HG02759 (cell line): ENCODE data around the gene PRICKLE1.

Source experiments
- ATAC-seq: cut with Tn5 transposase; IDR thresholded peaks from one replicate; pipeline ENCODE4 v1.9.1; 2021; ENCODE audit warnings: mild to moderate bottlenecking, moderate library complexity; ENCODE audit not compliant: unreplicated experiment

PRICKLE1 gene

DNA sequence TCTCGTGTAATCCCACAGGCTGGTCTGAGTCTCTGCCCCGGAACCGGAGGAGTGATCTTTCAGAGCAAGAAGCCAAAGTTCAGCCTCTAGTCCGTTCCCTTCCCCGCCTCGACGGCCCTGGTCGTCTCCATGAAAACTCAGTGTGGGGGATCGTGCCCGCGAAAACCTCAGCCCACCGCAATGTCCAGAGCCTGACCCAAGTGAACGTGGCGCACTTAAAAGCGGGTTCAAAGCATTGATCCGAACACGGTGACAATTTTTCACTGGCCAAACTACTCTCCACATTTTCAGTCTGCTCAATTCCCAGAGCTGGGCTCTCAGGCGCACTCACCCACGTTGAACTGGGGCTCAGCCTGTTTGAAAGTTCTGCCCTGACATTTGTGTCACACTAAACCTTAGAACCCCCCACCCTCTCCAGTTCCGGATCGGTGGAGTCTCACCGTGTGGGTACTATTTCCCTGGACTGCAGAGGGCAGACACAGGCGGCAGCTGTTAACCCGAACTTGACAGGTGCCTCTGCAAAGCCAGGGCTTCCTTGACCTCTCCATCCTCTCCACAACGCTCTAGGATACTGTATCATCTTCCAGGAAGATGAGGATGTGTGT lies 886 bp upstream of the PRICKLE1 start:
- ATAC-seq, result peak; percentile 24

DNA sequence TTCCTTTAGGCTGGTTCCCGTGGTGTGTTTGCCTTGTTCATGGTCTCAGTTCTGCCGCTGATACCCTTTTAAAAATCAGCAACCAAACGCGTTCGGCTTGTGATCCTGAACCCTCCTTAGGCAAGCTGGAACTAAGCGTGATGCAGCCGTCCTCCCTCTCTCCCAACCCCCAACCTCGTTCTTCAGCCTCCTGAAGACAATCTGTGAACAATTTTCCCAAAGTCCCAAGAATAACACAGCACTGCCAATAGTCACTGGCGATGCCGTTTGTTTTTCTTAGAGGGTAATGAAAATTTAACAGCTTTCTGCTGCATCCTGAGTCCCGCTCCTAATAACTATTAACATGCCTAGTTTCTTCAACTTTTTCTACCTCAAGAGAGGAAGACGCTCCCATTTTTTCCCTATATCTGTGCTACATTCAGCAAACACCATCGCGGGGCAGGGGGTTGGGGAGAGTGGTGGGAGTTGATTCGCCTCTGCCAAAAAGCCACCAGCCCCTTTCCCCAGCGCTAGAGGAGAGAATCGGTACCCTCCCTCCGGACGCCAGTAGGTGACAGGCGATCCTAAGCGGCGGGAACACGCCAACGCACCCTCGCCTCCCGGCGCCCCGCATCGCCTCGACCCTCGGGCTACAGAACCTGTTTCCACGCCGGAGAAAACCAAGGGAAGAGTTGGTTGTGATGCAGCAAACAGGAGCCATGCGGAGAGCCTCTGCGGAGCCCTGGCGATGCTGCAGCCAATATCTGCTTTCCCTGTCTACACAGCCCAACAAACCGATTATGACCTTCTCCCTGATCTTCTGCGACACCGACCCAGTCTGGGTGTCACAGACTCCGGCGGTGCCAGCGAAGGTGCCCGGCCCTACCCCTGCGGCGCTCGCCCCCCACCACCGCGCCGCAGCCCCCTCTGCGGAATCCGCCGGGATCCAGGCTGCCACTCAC lies 752 bp downstream of the PRICKLE1 start:
- peak; percentile 37 for ATAC-seq

DNA sequence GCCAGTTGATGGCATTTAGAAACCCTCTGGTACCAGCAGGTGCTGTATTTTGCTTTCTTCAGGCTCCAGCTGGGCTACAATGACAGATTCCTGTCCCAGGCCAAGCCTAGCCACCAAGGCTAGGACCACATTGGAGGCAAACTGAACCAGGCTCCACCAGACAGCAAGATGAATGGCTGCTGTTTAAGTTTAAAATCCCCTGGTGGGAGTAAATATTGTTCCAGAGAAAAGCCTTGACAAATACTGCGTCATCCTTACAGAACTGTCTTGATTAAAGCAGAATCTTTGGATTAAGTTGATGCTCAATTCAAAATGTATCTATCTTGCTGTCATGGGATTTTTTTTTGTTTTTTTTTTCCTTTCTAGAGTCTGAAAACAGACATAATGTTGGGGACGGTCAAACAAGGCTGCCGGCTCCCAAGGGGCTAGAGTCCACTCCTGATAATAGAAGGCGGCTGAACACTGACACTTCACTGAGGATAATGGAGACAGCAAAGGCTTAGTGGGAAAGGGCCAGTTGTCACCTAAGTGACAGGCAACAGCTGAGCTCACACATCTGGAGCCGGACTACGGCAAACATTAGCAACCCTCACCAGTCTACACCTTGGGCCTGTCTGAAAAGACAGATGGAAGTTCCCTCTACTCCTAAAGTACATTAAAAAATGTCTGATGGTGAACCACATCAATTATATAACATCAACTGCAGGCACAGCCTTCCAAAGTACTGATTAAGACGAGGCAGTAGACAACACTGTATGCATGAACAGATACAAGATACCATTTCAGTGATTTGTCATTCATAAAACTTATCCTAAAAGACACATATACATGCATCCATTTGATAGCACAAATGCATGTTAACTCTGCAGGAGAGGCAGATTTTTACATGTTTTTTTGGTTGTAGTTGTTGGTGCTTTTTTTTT lies 1.7 kb downstream of the PRICKLE1 start:
- ATAC-seq, result no peak

DNA sequence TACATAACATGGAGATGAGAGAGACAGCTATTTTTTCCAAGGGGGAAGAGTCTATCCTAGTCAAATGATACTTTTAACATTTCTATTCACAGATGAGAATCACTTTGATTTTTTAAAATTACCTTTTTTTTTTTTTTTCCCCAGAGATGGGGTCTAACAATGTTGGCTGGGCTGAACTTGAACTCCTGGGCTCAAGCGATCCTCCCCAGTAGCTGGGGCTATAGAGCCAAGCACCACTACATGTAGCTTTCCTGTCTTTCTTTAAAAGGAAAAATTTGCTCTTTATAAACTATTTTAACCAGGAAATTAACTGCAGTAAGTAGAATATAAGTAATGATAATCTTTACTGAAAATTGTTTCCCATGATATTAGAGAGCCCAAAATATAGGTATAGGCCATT lies 3.3 kb downstream of the PRICKLE1 start:
- no peak for ATAC-seq

DNA sequence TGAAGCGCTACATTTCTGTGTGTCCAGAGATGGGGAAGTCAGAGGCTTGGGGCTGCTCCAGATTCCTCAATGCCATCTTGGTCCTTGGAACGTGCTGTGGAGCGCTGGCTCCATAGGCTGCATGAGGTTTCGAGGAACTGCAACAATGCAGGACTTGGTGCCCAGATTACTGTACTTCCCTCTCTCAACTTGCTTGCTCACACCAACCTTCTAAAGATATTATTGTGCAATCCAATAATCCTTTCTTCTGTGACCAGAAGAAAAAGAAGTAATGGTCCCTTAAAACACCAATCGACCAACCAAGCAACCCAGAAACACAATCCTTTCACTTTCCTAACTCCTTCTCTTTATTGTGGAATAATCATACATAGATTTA lies 3.7 kb downstream of the PRICKLE1 start:
- ATAC-seq, result no peak

DNA sequence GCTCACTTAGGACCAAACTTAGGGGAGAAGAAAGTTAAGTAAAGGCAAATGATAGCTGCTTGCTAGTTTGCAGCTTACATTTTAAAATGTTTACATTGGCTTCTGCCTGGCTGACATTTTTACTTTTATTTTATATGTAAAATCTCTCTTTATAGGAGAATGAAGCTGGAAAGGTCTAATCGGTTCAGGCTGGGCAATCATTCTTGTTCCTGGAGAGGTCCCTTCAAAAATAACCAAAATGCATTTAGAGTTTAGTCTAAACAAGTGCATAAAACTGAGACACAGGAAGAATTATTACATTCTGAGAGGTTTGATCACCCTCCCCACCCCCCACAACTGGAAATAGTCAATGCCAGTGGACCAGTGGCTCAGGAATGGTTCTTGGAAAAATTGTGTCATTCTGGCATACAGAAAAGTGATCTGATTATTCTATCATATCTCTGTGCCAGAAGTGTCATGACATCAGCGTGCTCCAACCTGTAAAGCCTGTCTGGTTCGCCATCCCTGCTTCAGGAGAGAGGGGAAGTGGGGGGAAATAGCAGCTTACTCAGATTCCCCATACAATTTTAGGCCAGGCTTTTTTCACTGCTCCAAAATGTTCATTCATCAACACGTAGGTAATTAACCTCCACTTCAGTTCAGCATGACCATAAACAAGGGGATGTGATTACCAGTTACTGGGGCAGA lies 4.2 kb downstream of the PRICKLE1 start:
- no peak for ATAC-seq

DNA sequence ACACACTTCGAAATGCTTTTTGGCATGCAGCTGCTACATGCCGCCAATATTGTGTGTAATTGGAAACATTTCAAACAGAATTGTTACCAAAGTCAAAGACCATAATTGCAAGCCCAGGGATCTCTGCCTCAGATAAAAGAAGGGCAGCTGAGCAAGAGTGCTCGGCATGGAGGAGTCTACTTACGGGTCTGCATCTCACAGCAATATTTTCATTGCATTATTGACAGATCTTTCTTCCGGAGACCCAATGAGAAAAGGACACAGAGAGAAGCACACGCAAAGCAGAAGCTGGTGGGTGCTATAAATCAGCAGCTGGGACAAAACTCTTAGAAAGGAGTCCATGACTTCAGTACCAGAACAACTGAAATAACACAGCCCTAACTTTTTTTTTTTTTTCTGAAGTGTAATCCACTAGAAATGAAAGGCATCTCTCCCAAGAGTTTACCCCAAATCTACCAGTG lies 4.9 kb downstream of the PRICKLE1 start:
- ATAC-seq, result no peak

DNA sequence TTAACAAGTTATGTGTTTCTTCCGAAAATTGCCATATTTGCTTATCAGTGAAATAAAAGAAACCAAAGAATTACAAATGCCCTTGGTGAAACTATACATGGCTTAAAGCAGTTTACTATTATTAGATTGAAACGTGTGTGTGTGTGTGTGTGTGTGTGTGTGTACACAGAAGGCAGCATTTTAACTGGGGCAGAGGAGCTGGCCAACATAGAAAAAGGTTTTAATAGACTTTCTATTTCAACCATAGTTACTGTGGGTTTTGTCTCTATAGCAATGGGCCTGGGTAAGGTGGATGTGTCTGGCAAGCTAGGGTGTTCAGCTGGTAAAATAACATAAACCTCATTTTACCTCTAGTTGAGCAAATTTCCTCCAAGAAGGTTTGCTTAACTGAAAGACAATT lies 6.5 kb downstream of the PRICKLE1 start:
- ATAC-seq, result no peak

DNA sequence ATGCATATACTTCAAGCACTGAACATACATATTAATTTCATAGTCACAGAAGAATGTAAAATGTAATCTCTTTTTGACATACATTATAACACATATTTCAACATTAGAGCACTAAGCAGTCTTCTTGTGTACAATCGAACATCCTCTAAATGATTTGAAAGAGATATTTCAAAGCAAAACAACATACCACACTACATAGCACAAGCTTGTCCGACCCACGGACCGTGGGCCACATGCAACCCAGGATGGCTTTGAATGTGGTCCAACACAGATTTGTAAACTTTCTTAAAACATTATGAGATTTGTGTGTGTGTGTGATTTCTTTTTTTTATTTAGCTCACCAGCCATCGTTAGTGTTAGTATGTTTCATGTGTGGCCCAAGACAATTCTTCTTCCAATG lies 7.0 kb downstream of the PRICKLE1 start:
- no peak for ATAC-seq

DNA sequence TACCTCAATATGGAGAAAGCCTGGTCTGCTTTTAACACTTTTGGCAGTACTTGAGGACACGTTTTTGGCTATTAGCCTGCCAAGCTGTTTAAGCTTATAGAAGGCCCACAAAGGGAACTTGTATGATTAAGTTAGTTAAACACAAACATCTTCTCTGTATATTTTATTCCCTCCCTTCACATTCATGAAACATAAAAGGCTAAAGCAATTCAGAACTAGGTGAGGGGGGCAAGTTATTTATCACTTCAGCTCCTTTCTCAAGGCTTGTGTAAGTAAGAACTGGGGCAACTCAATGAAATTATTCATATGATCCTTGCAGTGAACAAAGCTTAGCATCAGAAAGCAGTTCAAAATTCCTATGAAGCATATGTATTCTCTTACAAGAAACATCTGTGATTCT lies 7.5 kb downstream of the PRICKLE1 start:
- no peak for ATAC-seq

DNA sequence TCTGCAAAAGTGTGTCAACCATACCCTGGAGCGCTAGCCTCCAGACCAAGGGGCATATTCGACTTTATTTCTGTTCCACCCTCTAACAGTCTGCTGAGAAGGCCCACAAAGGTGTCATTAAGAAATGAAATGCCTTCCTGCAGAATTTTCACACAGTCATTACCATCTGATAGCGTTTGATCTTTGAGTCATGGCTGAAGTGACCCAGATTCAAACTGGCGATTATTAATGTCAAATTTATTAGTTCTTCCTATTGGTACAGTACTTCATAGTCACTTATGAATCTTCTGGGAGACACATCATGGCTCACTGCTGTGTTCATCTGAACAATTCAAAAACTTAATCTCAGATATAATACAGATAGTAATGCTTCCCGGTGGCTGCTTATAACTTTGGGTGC lies 13.2 kb downstream of the PRICKLE1 start:
- ATAC-seq, result no peak

DNA sequence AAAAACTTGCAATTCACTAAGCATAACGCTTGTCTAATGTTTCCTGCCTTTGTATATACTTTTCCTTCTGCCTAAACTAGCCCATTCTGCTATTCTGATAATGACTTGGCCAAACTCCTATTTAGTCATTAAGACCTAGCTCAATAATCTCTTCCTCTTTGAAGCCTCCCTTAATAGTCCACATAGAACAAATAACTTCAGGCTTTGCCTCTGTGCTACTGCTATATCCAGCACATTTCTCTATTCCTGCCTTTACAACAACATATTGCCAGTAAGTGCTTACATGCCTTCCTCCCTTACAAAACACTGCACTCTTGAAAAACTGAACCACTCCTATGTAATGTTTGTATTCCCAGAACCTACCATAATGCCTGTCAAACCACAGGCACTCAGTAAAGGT lies 13.8 kb downstream of the PRICKLE1 start:
- no peak for ATAC-seq

DNA sequence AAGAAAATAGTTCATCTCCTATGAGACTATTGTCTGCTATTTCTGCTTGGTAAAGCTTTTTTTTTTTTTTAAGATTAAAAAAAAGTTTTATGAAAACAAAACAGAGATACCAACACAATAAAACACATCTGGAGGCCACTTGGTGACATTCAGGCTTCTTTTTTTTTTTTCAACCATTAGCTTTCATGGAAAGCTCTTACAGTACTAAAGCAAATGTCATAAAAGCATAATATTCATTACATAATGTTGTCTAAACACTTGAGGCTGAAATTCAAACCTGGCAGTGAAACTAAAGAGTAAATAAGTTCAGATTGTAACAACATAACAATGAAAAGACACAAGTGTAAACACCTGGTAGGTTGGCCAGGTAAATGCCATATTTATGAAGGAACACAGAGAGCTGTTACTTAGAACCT lies 14.7 kb downstream of the PRICKLE1 start:
- ATAC-seq, result no peak

DNA sequence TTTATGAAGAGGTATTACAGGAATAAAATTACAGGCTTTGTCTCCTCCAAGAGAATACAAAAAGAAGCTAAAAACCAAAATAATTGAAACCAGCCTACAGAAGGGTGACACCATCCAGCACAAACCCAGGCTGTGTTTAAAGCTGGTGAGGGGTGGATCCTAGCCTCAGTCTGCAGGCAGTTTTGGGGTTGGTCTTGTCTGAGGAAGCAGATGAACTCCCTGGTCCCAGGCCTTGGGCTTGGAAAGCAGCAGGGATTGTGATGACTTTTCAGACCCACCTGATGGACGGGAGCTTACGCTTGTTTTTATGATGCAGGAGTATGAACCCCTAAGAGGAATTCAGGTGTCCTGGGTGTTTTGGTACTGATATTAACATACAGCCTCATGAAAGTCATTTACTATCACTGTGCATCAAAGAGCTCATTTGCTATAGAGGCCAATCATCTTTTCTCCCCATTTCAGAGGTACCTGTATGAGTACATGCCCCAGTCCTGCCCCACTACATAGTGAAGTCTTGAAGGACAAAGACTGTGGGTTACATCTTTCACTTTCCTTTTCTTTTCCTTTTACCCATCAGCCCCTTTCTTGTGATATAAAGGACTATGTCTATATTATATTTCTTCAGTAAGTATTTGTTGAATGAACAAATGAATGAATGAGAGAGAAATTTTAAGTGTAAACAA lies 18.1 kb downstream of the PRICKLE1 start:
- no peak for ATAC-seq

DNA sequence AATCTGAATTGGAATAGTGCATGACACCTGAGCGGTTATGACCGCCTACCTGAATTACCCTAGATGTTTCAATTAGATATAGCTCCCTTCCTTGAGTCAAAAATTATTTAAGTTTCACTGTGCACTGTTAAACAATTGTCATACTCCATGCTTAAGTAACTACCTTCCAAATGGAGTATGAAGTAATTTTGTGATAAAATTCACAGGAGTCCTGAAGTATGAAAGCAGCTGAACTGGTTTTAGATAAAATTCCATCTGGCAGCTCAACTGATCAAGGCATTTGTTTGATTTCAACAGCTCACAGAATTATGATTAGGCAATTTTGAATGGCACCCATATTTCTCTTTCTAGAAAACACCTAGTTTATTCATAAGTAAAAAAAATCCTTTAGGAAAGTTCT lies 19.5 kb downstream of the PRICKLE1 start:
- ATAC-seq, result no peak

DNA sequence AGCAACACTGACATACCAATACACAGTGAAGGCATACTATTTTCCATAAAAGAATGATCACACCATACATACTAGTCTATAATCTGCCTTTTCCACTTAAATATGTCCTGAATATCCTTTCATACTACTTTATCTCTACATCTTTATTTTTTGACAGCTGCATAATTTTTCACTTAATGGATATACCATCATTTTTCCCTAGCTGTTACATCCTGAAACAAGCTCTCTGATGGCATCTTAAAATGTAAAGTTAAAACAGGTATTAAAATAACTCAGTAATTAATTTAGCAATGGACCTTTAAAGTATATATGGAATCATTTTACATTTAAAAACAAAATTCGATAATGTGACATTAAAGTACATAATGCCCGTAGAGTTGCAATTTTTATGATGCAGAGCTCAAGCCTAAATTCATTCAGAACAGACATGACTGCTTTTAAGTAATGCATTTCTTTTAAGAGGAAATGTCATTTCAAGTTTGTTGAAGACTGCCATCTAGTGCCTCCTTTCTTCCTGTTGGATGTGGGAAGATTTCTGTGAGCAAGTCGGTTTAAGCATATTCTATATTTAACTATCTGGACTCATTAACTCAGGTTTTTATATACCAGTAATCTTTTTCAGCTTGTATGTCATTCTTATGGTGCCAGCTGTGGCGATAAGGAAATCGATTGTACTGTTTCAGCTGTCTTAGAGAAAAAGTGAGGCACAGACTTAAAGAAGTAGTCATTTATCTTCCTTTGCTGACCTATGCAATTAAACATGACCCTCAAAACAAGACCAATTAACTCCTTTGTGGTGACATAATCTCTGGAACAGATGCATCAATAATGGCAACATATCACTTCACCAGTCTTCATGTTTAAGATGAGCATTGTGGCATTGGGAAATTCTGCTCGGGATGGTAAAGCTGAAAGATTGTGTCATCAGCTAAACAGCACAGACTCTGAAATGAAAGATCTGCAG lies 20.3 kb downstream of the PRICKLE1 start:
- ATAC-seq, result peak; percentile 81

DNA sequence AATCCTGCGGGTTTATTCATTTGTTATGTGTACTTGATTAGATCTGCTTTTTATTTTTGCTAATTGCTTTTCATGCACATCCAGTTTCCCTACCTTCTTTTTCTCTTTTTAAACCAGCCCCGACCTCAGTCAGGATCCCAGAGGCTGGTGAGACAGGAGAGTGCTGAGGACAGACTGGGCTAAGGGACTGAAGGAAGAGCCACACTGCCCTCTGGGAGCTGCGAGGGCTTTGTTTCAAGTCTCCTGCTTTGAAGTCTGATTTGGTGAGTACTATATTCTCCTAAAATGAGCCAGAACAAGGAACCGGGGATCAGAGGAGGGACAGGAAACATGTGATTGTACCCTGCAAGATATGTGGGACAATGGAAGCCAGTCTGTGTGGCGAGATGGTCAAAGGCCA lies 23.9 kb downstream of the PRICKLE1 start:
- no peak for ATAC-seq

DNA sequence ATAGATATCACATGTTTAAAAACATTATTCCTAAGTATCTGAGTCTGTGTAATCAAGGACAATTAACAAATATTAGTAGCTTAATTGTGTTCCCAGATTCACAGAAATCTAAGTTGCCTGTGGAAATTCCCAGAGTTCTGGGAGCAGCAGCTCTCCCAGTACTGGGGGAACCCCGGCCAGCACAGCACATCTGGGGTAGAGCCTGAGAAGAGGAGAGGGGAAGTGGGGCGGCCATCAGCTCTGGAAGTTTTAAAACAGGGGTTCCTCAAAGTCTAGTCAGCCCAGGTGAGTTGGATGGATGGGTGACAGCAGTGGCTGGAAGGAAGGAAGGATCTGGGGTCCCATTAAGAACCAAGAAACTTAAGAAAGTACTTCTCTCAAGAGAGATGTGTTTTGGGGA lies 24.6 kb downstream of the PRICKLE1 start:
- no peak for ATAC-seq

DNA sequence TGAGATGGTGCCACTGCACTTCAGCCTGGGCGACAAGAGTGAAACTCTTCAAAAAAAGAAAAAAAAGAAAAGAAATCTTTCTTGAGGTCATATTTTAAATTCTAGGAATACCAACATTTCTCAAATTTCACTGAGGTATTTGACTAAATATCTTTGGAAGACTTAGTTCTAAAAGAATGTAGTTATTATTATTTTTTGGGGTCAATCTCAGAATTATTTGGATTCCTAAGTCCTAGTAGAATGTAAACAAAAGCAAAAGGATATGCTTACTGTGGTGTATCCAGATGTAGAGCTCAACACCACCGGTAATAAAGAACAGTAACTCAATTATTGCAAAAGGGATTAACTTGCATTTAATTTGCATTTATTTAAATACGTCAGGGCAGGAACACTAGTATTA lies 25.0 kb downstream of the PRICKLE1 start:
- ATAC-seq, result no peak
